Endothelial cell (in vitro differentiated cells): ENCODE data around the gene GBP1. TPM values are rescaled to one million over a fixed set of nuclear protein-coding genes. Genes with fewer than 3 reads are reported as not detected.
"Not testable (repeated sequence)": the region's sequence is repeated elsewhere in the genome, so short reads cannot be mapped to it uniquely, and the experiment has no call there.

Source experiments
- DNase-seq: peaks from one replicate; pipeline ENCODE4 v3.0.0; 2021; ENCODE audit warnings: low spot score
- H3K27ac Mint-ChIP-seq: one replicate; pipeline ENCODE4 v1.8.0; 2021; ENCODE audit warnings: mixed read lengths, inconsistent platforms; ENCODE audit not compliant: unreplicated experiment
- H3K27me3 Mint-ChIP-seq: one replicate; pipeline ENCODE4 v1.8.0; 2021; ENCODE audit warnings: mild to moderate bottlenecking, moderate library complexity, mixed read lengths, inconsistent platforms; ENCODE audit not compliant: unreplicated experiment
- H3K36me3 Mint-ChIP-seq: one replicate; pipeline ENCODE4 v1.8.0; 2021; ENCODE audit warnings: mild to moderate bottlenecking, low read depth, mixed read lengths, inconsistent platforms; ENCODE audit not compliant: unreplicated experiment
- H3K4me1 Mint-ChIP-seq: one replicate; pipeline ENCODE4 v1.8.0; 2021; ENCODE audit warnings: mild to moderate bottlenecking, mixed read lengths, inconsistent platforms; ENCODE audit not compliant: unreplicated experiment
- H3K4me3 Mint-ChIP-seq: one replicate; pipeline ENCODE4 v1.8.0; 2021; ENCODE audit warnings: mild to moderate bottlenecking, mixed read lengths, inconsistent platforms; ENCODE audit not compliant: unreplicated experiment
- H3K9me3 Mint-ChIP-seq: one replicate; pipeline ENCODE4 v1.8.0; 2021; ENCODE audit warnings: mixed read lengths, inconsistent platforms; ENCODE audit not compliant: unreplicated experiment
- total RNA-seq: library from RNA; stranded (reverse); fragmentation: NEBNext Ultra II Directional; extraction: Animal tissue kit (Norgen Biotek cat#: 25700); gene quantifications from one replicate; pipeline ENCODE4 v1.2.1, GENCODE V29; 2021; ENCODE audit not compliant: unreplicated experiment
- TF ChIP-seq, protein P1 (sequence below): fragments of 200-600 bp; sonication (generic); IDR thresholded peaks from one replicate; pipeline ENCODE4 v1.5.0; 2021; ENCODE audit warnings: antibody characterized with exemption; ENCODE audit not compliant: unreplicated experiment

The GBP1 gene
- total RNA-seq, 1 donor from 2014 or later, result 9.9 TPM

GRCh38 chr1:89089962-89090361 lies 25.0 kb upstream of the GBP1 start:
- DNase-seq, result no peak
- H3K27ac Mint-ChIP-seq, result no peak overlapping the region
- H3K4me1 Mint-ChIP-seq, result no peaks in the 10 kb centered on the region
- peaks cover 2% of the 10 kb centered on the region for H3K27me3 Mint-ChIP-seq
- no peaks in the 10 kb centered on the region for H3K9me3 Mint-ChIP-seq
- H3K4me3 Mint-ChIP-seq, result no peak overlapping the region
- TF ChIP-seq, protein P1, sequence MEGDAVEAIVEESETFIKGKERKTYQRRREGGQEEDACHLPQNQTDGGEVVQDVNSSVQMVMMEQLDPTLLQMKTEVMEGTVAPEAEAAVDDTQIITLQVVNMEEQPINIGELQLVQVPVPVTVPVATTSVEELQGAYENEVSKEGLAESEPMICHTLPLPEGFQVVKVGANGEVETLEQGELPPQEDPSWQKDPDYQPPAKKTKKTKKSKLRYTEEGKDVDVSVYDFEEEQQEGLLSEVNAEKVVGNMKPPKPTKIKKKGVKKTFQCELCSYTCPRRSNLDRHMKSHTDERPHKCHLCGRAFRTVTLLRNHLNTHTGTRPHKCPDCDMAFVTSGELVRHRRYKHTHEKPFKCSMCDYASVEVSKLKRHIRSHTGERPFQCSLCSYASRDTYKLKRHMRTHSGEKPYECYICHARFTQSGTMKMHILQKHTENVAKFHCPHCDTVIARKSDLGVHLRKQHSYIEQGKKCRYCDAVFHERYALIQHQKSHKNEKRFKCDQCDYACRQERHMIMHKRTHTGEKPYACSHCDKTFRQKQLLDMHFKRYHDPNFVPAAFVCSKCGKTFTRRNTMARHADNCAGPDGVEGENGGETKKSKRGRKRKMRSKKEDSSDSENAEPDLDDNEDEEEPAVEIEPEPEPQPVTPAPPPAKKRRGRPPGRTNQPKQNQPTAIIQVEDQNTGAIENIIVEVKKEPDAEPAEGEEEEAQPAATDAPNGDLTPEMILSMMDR, result no peak
- H3K36me3 Mint-ChIP-seq, result no peaks in the 10 kb centered on the region

DNA sequence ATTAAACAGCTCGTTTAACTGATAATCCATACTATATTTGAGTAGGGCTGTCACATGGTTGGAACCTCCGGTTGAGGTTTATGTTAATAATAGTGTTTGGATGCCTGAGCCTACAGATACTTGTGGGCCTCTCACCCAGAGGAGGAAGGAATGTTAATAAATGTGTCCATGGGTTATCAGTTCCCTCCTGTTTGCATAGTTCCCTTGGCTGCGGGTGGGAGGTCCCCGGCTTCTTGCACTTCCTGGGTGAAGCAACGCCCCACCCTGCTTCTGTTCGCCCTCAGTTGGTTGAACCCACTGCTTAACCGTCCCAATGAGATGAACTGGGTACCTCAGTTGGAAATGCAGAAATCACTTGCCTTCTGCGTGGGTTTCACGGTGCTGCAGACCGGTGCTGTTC lies 23.6 kb upstream of the GBP1 start:
- H3K4me1 Mint-ChIP-seq, result no peaks in the 10 kb centered on the region
- no peaks in the 10 kb centered on the region for H3K36me3 Mint-ChIP-seq
- no peak for DNase-seq
- peaks cover 2% of the 10 kb centered on the region for H3K27me3 Mint-ChIP-seq
- H3K9me3 Mint-ChIP-seq, result no peaks in the 10 kb centered on the region
- no peak overlapping the region for H3K4me3 Mint-ChIP-seq
- TF ChIP-seq, protein P1, result no peak
- H3K27ac Mint-ChIP-seq, result no peak overlapping the region

GRCh38 chr1:89087241-89087640 lies 22.2 kb upstream of the GBP1 start:
- DNase-seq, result no peak
- Mint-ChIP-seq H3K27ac (no peak overlapping the region), H3K4me1 (peaks cover under 1% of the 10 kb centered on the region), H3K9me3 (no peaks in the 10 kb centered on the region), H3K27me3 (peaks cover 2% of the 10 kb centered on the region), H3K4me3 (no peak overlapping the region), H3K36me3 (no peaks in the 10 kb centered on the region)
- TF ChIP-seq, protein P1, result no peak

DNA sequence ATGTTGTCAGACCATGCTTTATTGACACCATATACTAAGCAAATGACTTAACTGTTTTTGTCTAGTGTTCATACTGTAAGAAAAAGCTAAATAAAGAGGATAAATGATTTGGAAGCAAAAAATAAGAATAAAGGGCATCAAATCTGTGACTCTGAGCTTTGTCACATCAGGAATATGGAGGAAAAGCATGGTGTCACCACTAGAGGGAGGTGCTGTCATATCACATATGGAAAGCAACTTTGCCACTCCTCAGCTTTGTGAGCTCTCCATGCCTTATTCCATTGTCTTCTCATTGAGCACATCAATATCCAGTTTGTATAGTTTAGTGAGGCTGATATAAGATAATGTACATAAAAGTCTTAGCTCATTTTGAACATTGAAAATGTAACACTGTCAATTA lies 20.8 kb upstream of the GBP1 start:
- H3K27me3 Mint-ChIP-seq, result peaks cover 2% of the 10 kb centered on the region
- no peak overlapping the region for H3K27ac Mint-ChIP-seq
- H3K4me3 Mint-ChIP-seq, result no peak overlapping the region
- no peak for DNase-seq
- H3K36me3 Mint-ChIP-seq, result no peaks in the 10 kb centered on the region
- no peaks in the 10 kb centered on the region for H3K9me3 Mint-ChIP-seq
- peaks cover 6% of the 10 kb centered on the region for H3K4me1 Mint-ChIP-seq
- TF ChIP-seq, protein P1, result no peak

- peaks cover 10% of the 10 kb centered on the region for H3K4me1 Mint-ChIP-seq
- peaks cover 12% of the 10 kb centered on the region for H3K36me3 Mint-ChIP-seq
- no peak for DNase-seq
- H3K9me3 Mint-ChIP-seq, result peaks cover 7% of the 10 kb centered on the region
- TF ChIP-seq, protein P1, result no peak
- no peaks in the 10 kb centered on the region for H3K27me3 Mint-ChIP-seq
- peak overlapping the region; percentile 97 for H3K27ac Mint-ChIP-seq
- no peak overlapping the region for H3K4me3 Mint-ChIP-seq
These were observed 16.0 kb upstream of the GBP1 start for GRCh38 chr1:89081005-89081404.

DNA sequence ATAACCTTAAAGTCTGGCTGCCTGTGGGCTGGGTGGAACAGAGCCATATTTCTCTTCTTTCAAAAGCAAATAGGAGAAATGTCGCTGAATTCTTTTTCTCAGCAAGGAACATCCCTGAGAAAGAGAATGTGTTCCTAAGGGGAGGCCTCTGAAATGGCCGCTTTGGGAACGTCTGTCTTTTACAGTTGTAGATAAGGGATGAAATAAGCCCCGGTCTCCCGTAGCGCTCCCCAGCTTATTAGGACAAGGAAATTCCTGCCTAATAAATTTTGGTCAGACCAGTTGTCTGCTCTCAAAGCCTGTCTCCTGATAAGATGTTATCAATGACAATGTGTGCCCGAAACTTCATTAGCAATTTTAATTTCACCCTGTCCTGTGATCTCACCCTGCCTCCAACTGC lies 15.1 kb upstream of the GBP1 start:
- not testable (repeated sequence) for H3K27me3 Mint-ChIP-seq, H3K9me3 Mint-ChIP-seq, DNase-seq, H3K4me3 Mint-ChIP-seq
- Mint-ChIP-seq H3K4me1 (peaks cover 10% of the 10 kb centered on the region), H3K27ac (peak overlapping the region; percentile 97), H3K36me3 (peaks cover 12% of the 10 kb centered on the region)

DNA sequence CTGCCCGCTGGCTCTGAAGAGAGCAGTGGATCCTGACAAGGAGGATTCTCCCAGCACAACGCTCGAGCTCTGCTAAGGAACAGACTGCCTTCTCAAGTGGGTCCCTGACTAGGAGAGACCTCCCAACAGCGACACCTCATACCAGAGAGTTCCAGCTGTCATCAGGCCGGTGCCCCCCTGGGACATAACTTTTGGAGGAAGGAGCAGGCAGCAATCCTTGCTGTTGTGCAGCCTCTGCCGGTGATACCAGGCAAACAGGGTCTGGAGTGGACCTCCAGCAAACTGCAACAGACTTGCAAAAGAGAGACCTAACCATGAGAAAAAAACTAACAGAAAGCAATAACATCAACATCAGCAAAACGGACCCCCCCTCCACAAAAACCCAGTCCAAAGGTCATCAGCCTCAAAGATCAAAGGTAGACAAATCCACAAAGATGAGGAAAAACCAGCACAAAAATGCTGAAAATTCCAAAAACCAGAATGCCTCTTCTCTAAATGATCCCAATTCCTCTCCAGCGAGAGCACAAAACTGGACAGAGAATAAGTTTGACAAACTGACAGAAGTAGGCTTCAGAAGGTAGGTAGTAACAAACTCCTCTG lies 7.6 kb upstream of the GBP1 start:
- H3K4me1 Mint-ChIP-seq, H3K4me3 Mint-ChIP-seq, H3K27ac Mint-ChIP-seq, H3K27me3 Mint-ChIP-seq, DNase-seq, H3K36me3 Mint-ChIP-seq, H3K9me3 Mint-ChIP-seq: not testable (repeated sequence)
